ENCODE results near the gene ADAM15.
A peak's percentile ranks its signal among the peaks of the same experiment; 100 is the strongest.

The ADAM15 gene

DNA sequence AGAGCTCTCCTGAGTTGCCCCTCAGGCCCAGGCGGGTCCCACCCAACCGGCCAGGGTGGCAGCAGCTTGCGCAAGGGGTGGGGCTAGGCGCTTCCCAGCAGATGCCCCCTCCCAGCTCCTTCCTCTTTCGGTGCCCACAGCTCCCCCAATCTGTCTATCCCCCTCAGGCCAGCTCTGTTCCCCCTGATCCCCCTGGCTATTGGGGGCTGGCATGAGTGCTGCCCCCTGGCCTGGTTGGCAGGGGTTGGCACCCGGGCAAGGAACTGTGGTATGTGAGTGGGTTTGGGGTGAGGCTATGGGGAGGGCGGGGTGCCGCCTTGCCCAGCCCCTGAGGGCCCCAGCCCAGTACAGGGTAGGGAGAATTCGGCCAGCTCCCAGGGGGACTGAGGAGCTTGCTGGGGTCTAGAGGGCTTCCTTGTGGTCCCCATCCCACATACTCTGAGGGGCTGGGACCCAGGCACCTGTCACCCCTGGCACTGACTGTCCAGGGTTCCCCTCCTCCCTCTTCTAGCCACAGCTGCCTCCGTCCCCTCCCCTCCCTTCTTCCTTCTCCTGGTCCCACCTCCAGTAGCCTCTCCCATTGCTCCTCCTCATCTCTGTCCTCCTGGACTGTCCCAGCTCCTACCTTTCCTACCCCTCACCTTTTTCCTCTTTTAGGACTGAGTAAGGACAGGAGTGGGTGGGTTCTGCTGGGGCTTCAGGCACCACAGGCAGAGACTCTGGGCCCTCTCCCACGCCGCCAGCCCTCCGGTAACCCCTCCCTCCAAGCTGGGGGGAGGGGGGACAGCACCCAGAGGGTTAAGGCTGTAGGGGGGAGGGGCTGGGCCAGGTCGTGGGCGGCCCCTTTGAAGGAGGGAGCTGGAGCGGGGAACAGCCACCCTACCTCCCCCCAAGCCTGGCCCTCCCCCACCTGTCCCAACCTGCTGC is 42.8 kb upstream of the ADAM15 start:
- peaks cover 65% of the 10 kb centered on the region for H3K4me1 Mint-ChIP-seq
- no peaks in the 10 kb centered on the region for H3K9me3 Mint-ChIP-seq
- H3K27me3 Mint-ChIP-seq (ENCODE audit: low read depth, poor library complexity): peaks cover 11% of the 10 kb centered on the region
- no peak overlapping the region for H3K27ac Mint-ChIP-seq
- DNase-seq: no peak
- no peaks in the 10 kb centered on the region for H3K36me3 Mint-ChIP-seq (ENCODE audit: low read depth)
- H3K4me3 Mint-ChIP-seq: no peak overlapping the region
- TF ChIP-seq, protein P1, sequence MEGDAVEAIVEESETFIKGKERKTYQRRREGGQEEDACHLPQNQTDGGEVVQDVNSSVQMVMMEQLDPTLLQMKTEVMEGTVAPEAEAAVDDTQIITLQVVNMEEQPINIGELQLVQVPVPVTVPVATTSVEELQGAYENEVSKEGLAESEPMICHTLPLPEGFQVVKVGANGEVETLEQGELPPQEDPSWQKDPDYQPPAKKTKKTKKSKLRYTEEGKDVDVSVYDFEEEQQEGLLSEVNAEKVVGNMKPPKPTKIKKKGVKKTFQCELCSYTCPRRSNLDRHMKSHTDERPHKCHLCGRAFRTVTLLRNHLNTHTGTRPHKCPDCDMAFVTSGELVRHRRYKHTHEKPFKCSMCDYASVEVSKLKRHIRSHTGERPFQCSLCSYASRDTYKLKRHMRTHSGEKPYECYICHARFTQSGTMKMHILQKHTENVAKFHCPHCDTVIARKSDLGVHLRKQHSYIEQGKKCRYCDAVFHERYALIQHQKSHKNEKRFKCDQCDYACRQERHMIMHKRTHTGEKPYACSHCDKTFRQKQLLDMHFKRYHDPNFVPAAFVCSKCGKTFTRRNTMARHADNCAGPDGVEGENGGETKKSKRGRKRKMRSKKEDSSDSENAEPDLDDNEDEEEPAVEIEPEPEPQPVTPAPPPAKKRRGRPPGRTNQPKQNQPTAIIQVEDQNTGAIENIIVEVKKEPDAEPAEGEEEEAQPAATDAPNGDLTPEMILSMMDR (IDR thresholded peaks at IDR 0.05): no peak

- H3K36me3 Mint-ChIP-seq (ENCODE audit: low read depth): no peaks in the 10 kb centered on the region
- H3K9me3 Mint-ChIP-seq: no peaks in the 10 kb centered on the region
- peaks cover 56% of the 10 kb centered on the region for H3K4me1 Mint-ChIP-seq
- H3K4me3 Mint-ChIP-seq: no peak overlapping the region
- TF ChIP-seq, protein P1 (IDR thresholded peaks at IDR 0.05): no peak
- no peak for DNase-seq
- no peak overlapping the region for H3K27ac Mint-ChIP-seq
- peaks cover 11% of the 10 kb centered on the region for H3K27me3 Mint-ChIP-seq (ENCODE audit: low read depth, poor library complexity)
Observed at GRCh38 chr1:155009221-155009711, 41.9 kb upstream of the ADAM15 start.

DNA sequence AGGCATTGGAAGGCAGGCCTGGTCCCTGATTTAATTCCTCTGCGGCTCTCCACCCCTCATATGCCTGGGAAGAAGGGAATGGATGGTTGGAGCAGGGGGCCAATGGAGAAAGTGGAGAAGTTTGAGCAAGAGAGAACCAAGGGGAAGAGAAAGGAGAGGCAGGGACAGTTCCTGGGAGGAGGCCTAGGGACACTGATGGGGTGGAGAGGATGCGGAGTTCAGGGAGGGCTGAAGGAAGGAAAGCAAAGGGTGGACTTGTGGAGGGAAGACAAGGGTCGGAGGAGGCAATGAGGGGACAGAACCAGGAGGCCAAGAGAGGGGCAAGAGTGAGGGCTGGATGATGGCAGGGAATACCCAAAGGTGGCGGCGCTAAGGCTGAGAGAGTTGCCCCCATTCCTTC is 41.4 kb upstream of the ADAM15 start:
- peaks cover 11% of the 10 kb centered on the region for H3K27me3 Mint-ChIP-seq (ENCODE audit: low read depth, poor library complexity)
- H3K4me3 Mint-ChIP-seq: no peak overlapping the region
- H3K36me3 Mint-ChIP-seq (ENCODE audit: low read depth): no peaks in the 10 kb centered on the region
- H3K9me3 Mint-ChIP-seq: no peaks in the 10 kb centered on the region
- peak overlapping the region; percentile 38 for H3K27ac Mint-ChIP-seq
- DNase-seq: no peak
- TF ChIP-seq, protein P1 (IDR thresholded peaks at IDR 0.05): no peak
- H3K4me1 Mint-ChIP-seq: peaks cover 52% of the 10 kb centered on the region

- no peak for DNase-seq
- peaks cover 11% of the 10 kb centered on the region for H3K27me3 Mint-ChIP-seq (ENCODE audit: low read depth, poor library complexity)
- H3K4me1 Mint-ChIP-seq: peaks cover 52% of the 10 kb centered on the region
- no peaks in the 10 kb centered on the region for H3K36me3 Mint-ChIP-seq (ENCODE audit: low read depth)
- no peaks in the 10 kb centered on the region for H3K9me3 Mint-ChIP-seq
- TF ChIP-seq, protein P1 (IDR thresholded peaks at IDR 0.05): no peak
- H3K27ac Mint-ChIP-seq: peak overlapping the region; percentile 38
- no peak overlapping the region for H3K4me3 Mint-ChIP-seq
Observed at GRCh38 chr1:155010211-155010918, 40.8 kb upstream of the ADAM15 start.

DNA sequence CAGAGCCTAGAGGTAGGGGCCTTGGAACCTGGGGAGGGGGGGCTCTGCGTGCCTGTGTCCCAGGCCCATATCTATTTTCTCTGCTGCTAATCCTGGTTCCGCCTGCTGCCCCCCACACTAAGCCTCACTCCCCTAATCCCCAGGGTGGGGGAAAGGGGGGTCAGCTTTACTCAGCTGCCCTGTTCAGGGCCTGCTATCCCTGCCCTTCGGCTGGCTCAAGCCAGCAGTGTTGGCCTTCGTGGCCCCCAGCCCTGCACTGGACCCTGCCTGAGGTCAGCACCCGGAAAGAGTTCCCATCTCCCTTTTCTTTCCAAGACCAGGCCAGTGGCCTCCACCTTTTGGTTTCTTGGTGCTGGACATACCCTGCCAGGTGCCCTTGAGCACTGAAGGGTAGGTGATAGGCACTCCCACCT is 40.1 kb upstream of the ADAM15 start:
- peaks cover 11% of the 10 kb centered on the region for H3K27me3 Mint-ChIP-seq (ENCODE audit: low read depth, poor library complexity)
- H3K9me3 Mint-ChIP-seq: no peaks in the 10 kb centered on the region
- DNase-seq: no peak
- H3K4me1 Mint-ChIP-seq: peaks cover 55% of the 10 kb centered on the region
- TF ChIP-seq, protein P1 (IDR thresholded peaks at IDR 0.05): no peak
- H3K27ac Mint-ChIP-seq: no peak overlapping the region
- no peak overlapping the region for H3K4me3 Mint-ChIP-seq
- H3K36me3 Mint-ChIP-seq (ENCODE audit: low read depth): no peaks in the 10 kb centered on the region
